ENCODE data around the gene COL4A2. TPM values are rescaled to one million over a fixed set of nuclear protein-coding genes. Genes with fewer than 3 reads are reported as not detected.

The COL4A2 gene
- total RNA-seq, 1 experiment from 2014 or later: 1.6 TPM

DNA sequence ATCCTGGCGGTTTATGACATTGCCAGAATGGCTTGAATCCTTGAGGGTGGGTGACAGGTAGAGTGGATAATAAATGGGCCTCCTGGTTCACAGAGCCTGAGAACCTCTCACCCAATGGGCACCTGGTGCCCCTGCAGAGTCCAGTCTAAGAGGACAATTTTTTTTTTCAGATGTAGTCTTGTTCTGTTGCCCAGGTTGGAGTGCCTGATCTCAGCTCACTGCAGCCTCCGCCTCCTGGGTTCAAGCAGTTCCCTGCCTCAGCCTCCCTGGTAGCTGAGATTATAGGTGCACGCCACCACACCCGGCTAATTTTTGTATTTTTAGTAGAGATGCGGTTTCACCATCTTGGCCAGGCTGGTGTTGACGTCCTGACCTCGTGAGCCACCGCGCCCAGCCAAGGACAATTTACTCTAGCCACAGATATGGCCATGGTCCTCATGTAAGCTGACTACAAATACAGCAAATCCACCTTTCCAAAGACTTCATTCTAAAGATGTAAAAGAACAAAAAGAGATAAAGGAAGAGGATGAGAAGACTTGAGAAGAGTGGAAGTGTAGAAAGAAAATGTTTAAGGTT is 33.0 kb downstream of the COL4A2 start:
- no peak overlapping the region for H3K27ac ChIP-seq (ENCODE audit: low read depth, low read length)
- no peak for DNase-seq (ENCODE audit: low read depth, low spot score)
- no peaks in the 10 kb centered on the region for H3K36me3 ChIP-seq (ENCODE audit: control insufficient read depth in 1 of 2, insufficient read depth in 2 of 2, low read length in 2 of 2)
- intact Hi-C loops (cut with micrococcal nuclease): no loop called here
- H4K20me1 ChIP-seq (ENCODE audit: insufficient read depth): no peaks in the 10 kb centered on the region
- no peaks in the 10 kb centered on the region for H3K9me2 ChIP-seq (ENCODE audit: insufficient read depth)
- peaks cover 10 to 12% of the 10 kb centered on the region in 2 experiments; a peak in 3 of 4 replicates for H3K4me1 ChIP-seq (ENCODE audit: control insufficient read depth in 1 of 2, insufficient read depth in 2 of 2, low read length in 2 of 2)
- ChIA-PET RAD21 (ENCODE audit: low non-redundant PET in 1 of 2, low total read pairs in 2 of 2, uncharacterized antibody in 2 of 2, unreplicated experiment in 2 of 2) (no interaction called here), CTCF (no interaction called here), POLR2A (no interaction called here)
- no TSS peak for BruUV-seq (replicated peaks)
- TF ChIP-seq EZH2phosphoT487 (IDR thresholded peaks at IDR 0.05; ENCODE audit: borderline replicate concordance) (no peak), EZH2 (IDR thresholded peaks at IDR 0.05) (no peak)
- H3K9ac ChIP-seq (ENCODE audit: low read length): no peak overlapping the region
- H3K4me2 ChIP-seq (ENCODE audit: low read length): no peak overlapping the region
- H3K4me3 ChIP-seq (replicated peaks in 1 of 2; ENCODE audit: low read depth in 1 of 2, low read length in 2 of 2): no peak overlapping the region
- no peaks in the 10 kb centered on the region for H3K9me3 ChIP-seq (ENCODE audit: control insufficient read depth in 1 of 2, insufficient read depth in 1 of 2, low read depth in 1 of 2, low read length in 2 of 2)
- H3K27me3 ChIP-seq (ENCODE audit: insufficient read depth, low read length): peaks cover 6% of the 10 kb centered on the region; the same call in 1 of the 2 replicates
- no peak for ATAC-seq
- no peak overlapping the region for H2AFZ ChIP-seq (ENCODE audit: low read depth, low read length, poor library complexity, severe bottlenecking)
- no peaks in the 10 kb centered on the region for H3K79me2 ChIP-seq (ENCODE audit: insufficient read depth, low read length)

DNA sequence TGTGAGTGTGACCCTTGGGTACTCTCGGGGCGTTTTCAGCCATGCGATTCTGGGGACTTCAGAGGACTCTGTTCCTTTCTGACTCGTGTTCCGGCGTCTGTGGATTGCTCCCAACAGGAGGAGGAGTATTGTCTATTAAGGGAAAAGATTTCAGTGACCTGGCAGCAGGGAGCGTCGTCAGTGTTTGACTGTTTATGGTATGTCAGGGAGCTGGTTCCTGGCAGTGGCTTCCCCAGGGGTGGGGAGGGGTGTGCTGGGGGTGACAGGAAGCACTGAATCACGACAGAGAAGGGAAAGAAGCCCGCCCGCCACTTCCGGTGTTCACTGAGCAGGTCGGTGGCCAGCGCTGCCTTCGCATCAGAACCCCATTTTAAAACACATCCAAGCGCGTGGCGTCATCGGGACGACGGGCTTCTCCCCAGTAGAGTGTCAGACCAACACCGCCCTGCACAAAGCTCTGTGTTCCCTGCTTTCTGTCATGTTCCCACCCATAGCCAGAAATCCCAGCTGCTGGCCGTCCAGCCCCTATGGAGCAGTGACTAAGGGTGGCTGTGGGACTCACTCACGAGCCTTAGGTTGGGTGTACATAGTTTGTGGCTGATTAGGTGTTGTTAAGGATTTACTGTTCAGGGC is 33.8 kb downstream of the COL4A2 start:
- no peak overlapping the region for H3K27ac ChIP-seq (ENCODE audit: low read depth, low read length)
- H3K79me2 ChIP-seq (ENCODE audit: insufficient read depth, low read length): no peaks in the 10 kb centered on the region
- no peaks in the 10 kb centered on the region for H3K9me2 ChIP-seq (ENCODE audit: insufficient read depth)
- ATAC-seq: no peak
- BruUV-seq (replicated peaks): no TSS peak
- RAD21 ChIA-PET (ENCODE audit: low non-redundant PET in 1 of 2, low total read pairs in 2 of 2, uncharacterized antibody in 2 of 2, unreplicated experiment in 2 of 2): interaction anchor here in 1 of 2 experiments (0.5 kb wide), 1 partner anchor 101 kb away, joined by 3 read pairs; no protein-coding TSS in a partner anchor
- H3K27me3 ChIP-seq (ENCODE audit: insufficient read depth, low read length): peaks cover 6% of the 10 kb centered on the region; the same call in 1 of the 2 replicates
- no peak for TF ChIP-seq POLR2AphosphoS5 (IDR thresholded peaks at IDR 0.05; ENCODE audit: low read depth, low read length)
- no peak for TF ChIP-seq ZFX (IDR thresholded peaks at IDR 0.05)
- TF ChIP-seq, protein P1, sequence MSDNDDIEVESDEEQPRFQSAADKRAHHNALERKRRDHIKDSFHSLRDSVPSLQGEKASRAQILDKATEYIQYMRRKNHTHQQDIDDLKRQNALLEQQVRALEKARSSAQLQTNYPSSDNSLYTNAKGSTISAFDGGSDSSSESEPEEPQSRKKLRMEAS (IDR thresholded peaks at IDR 0.05): no peak
- TF ChIP-seq, protein P2, sequence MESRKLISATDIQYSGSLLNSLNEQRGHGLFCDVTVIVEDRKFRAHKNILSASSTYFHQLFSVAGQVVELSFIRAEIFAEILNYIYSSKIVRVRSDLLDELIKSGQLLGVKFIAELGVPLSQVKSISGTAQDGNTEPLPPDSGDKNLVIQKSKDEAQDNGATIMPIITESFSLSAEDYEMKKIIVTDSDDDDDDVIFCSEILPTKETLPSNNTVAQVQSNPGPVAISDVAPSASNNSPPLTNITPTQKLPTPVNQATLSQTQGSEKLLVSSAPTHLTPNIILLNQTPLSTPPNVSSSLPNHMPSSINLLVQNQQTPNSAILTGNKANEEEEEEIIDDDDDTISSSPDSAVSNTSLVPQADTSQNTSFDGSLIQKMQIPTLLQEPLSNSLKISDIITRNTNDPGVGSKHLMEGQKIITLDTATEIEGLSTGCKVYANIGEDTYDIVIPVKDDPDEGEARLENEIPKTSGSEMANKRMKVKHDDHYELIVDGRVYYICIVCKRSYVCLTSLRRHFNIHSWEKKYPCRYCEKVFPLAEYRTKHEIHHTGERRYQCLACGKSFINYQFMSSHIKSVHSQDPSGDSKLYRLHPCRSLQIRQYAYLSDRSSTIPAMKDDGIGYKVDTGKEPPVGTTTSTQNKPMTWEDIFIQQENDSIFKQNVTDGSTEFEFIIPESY (IDR thresholded peaks at IDR 0.05; ENCODE audit: extremely low read depth, insufficient replicate concordance, low read length): no peak
- H4K20me1 ChIP-seq (ENCODE audit: insufficient read depth): no peaks in the 10 kb centered on the region
- H3K36me3 ChIP-seq (ENCODE audit: control insufficient read depth in 1 of 2, insufficient read depth in 2 of 2, low read length in 2 of 2): no peaks in the 10 kb centered on the region
- no peak for DNase-seq (ENCODE audit: low read depth, low spot score)
- H3K4me3 ChIP-seq (replicated peaks in 1 of 2; ENCODE audit: low read depth in 1 of 2, low read length in 2 of 2): no peak overlapping the region
- intact Hi-C loops (cut with micrococcal nuclease): no loop called here
- H2AFZ ChIP-seq (ENCODE audit: low read depth, low read length, poor library complexity, severe bottlenecking): no peak overlapping the region
- POLR2A ChIA-PET: no interaction called here
- H3K4me2 ChIP-seq (ENCODE audit: low read length): no peak overlapping the region
- CTCF ChIA-PET: no interaction called here
- H3K9me3 ChIP-seq (ENCODE audit: control insufficient read depth in 1 of 2, insufficient read depth in 1 of 2, low read depth in 1 of 2, low read length in 2 of 2): no peaks in the 10 kb centered on the region
- H3K4me1 ChIP-seq (ENCODE audit: control insufficient read depth in 1 of 2, insufficient read depth in 2 of 2, low read length in 2 of 2): peaks cover 10 to 13% of the 10 kb centered on the region in 2 experiments; a peak in 3 of 4 replicates
- H3K9ac ChIP-seq (ENCODE audit: low read length): no peak overlapping the region
